T-cell (primary cell): Measurements from ENCODE around the gene ATP8B3. TPM values are rescaled to one million over a fixed set of nuclear protein-coding genes. Genes with fewer than 3 reads are reported as not detected.

ENCODE experiments used
- ATAC-seq, 4 experiments: fragments of 200-7000 bp in 3 of 4; fragments of 150-1000 bp in 1 of 4; cut with Tn5 transposase; replicated peaks in 1 of 4; 1 replicate in 3 of 4; 2 replicates in 1 of 4; pipeline ENCODE4 v1.10.0; 2021; ENCODE audit warnings: moderate library complexity in 3 of 4, mild to moderate bottlenecking in 2 of 4, moderate number of reproducible peaks in 1 of 4
- CTCF ChIA-PET, 2 donors: fragments of 300-600 bp; sonication (Branson Sonifier 250); formaldehyde crosslinking; loops; one replicate each; lab custom pipeline; 2022; ENCODE audit warnings: antibody characterized with exemption in 2 of 2; lab: Charles Lee
- POLR2A ChIA-PET, 2 donors: fragments of 300-600 bp; sonication (Branson Sonifier 250); formaldehyde crosslinking; loops; one replicate each; lab custom pipeline; 2022; ENCODE audit warnings: antibody characterized with exemption in 2 of 2; lab: Charles Lee
- DNase-seq, 35 experiments: peaks; one replicate each; pipeline versions ENCODE4 v3.0.0 to v3.0.0-alpha.2; 2013 to 2023
- H3K27ac ChIP-seq: one replicate; pipeline ENCODE4 v1.5.1; 2013; ENCODE audit warnings: low read length
- H3K27me3 ChIP-seq, 2 experiments: replicated peaks in 1 of 2; 1 replicate in 1 of 2; 2 replicates in 1 of 2; pipeline versions ENCODE4 v1.6.1 to v1.7.0; 2013; ENCODE audit warnings: low read length in 1 of 2, mixed read lengths in 1 of 2; ENCODE audit not compliant: control insufficient read depth in 2 of 2, insufficient read depth in 2 of 2; ENCODE audit errors: extremely low read depth in 1 of 2
- H3K36me3 ChIP-seq, 2 donors: 1 replicate in 1 of 2; 2 replicates in 1 of 2; pipeline versions ENCODE4 v1.6.1 to v1.7.0; 2013; ENCODE audit warnings: low read length in 1 of 2; ENCODE audit not compliant: control insufficient read depth in 2 of 2, insufficient read depth in 1 of 2; ENCODE audit errors: extremely low read depth in 1 of 2
- H3K4me1 ChIP-seq, 2 experiments: 1 replicate in 1 of 2; 2 replicates in 1 of 2; pipeline versions ENCODE4 v1.6.1 to v1.7.0; 2013; ENCODE audit warnings: low read length in 2 of 2, mixed read lengths in 1 of 2; ENCODE audit not compliant: insufficient read depth in 2 of 2, control insufficient read depth in 1 of 2; ENCODE audit errors: extremely low read depth in 1 of 2
- H3K4me3 ChIP-seq, 2 donors: 1 replicate in 1 of 2; 2 replicates in 1 of 2; pipeline versions ENCODE4 v1.5.1 to v1.7.0; 2013; ENCODE audit warnings: mild to moderate bottlenecking in 2 of 2, low read length in 1 of 2, moderate library complexity in 1 of 2; ENCODE audit not compliant: control insufficient read depth in 1 of 2; ENCODE audit errors: extremely low read depth in 1 of 2
- H3K9me3 ChIP-seq: 2 replicates; pipeline ENCODE4 v1.7.0; 2013
- H3K27ac Mint-ChIP-seq, 2 donors: one replicate each; pipeline ENCODE4 v1.8.0; 2020 to 2021; ENCODE audit warnings: mild to moderate bottlenecking in 2 of 2, mixed read lengths in 2 of 2
- H3K27me3 Mint-ChIP-seq, 2 donors: one replicate each; pipeline ENCODE4 v1.8.0; 2021 to 2022; ENCODE audit warnings: mixed read lengths in 2 of 2
- H3K36me3 Mint-ChIP-seq: one replicate; pipeline ENCODE4 v1.8.0; 2021; ENCODE audit warnings: mixed read lengths
- H3K4me1 Mint-ChIP-seq, 3 donors: one replicate each; pipeline ENCODE4 v1.8.0; 2020 to 2022; ENCODE audit warnings: mixed read lengths in 3 of 3, mild to moderate bottlenecking in 1 of 3
- H3K4me3 Mint-ChIP-seq, 3 donors: one replicate each; pipeline ENCODE4 v1.8.0; 2020 to 2022; ENCODE audit warnings: mild to moderate bottlenecking in 3 of 3, mixed read lengths in 3 of 3, moderate library complexity in 3 of 3
- H3K9me3 Mint-ChIP-seq, 3 donors: one replicate each; pipeline ENCODE4 v1.8.0; 2020 to 2022; ENCODE audit warnings: mixed read lengths in 3 of 3
- WGBS: methylation state at CpG from one replicate; pipeline ENCODE4 v1.1.5; 2013; ENCODE audit warnings: missing lambda C conversion rate; ENCODE audit not compliant: insufficient coverage; 5-methylcytosine and 5-hydroxymethylcytosine counted together
- total RNA-seq, 35 experiments: library from RNA in 6 of 35; stranded (reverse) in 6 of 35; fragments of 120-200 nt in 1 of 35; gene quantifications; one replicate each; pipeline versions ENCODE4 v1.2.1 to v1.2.4 and lab custom pipeline; 2013 to 2026

ATP8B3 gene
- total RNA-seq, 5 donors from 2014 or later (not counting 1 experiment from before 2014, with no cell fraction given): 3.5 to 5.7 (median 4.0) TPM

- POLR2A ChIA-PET: no interaction called here
- H3K27me3 ChIP-seq: no peaks in the 10 kb centered on the region
- Mint-ChIP-seq H3K36me3 (peaks cover 21% of the 10 kb centered on the region), H3K4me3 (no peak overlapping the region), H3K9me3 (no peaks in the 10 kb centered on the region), H3K27me3 (no peaks in the 10 kb centered on the region), H3K27ac (no peak overlapping the region), H3K4me1 (peaks cover 0 to 2% (median 0%) of the 10 kb centered on the region in 3 donors)
- CTCF ChIA-PET: interaction anchor here in 1 of 2 donors (0.6 kb wide), 1 partner anchor 29 kb away, joined by 3 read pairs; no protein-coding TSS in a partner anchor
- no peaks in the 10 kb centered on the region for H3K9me3 ChIP-seq
- no peak overlapping the region for H3K27ac ChIP-seq
- ATAC-seq (no peak), DNase-seq (no peak)
- 91% methylated on average over 24 of the region's 33 CpGs for WGBS
- peaks cover 0 to 3% of the 10 kb centered on the region in 2 experiments for H3K4me1 ChIP-seq
- peaks cover 38 to 68% of the 10 kb centered on the region in 2 donors for H3K36me3 ChIP-seq
- no peak overlapping the region for H3K4me3 ChIP-seq
Measured at GRCh38 chr19:1818549-1819195, 6.6 kb upstream of the ATP8B3 start.

- Mint-ChIP-seq H3K27me3 (no peaks in the 10 kb centered on the region), H3K9me3 (no peaks in the 10 kb centered on the region), H3K4me1 (peaks cover 5 to 9% (median 7%) of the 10 kb centered on the region in 3 donors), H3K27ac (no peak overlapping the region), H3K4me3 (no peak overlapping the region), H3K36me3 (peaks cover 21% of the 10 kb centered on the region)
- ATAC-seq (no peak), DNase-seq (no peak)
- Histone ChIP-seq H3K9me3 (no peaks in the 10 kb centered on the region), H3K36me3 (peaks cover 31 to 60% of the 10 kb centered on the region in 2 donors), H3K27ac (no peak overlapping the region), H3K27me3 (no peaks in the 10 kb centered on the region), H3K4me3 (no peak overlapping the region), H3K4me1 (peaks cover 0 to 13% of the 10 kb centered on the region in 2 experiments)
- CTCF ChIA-PET: no interaction called here
- 96% methylated on average over 21 of the region's 25 CpGs for WGBS
- POLR2A ChIA-PET: no interaction called here
Measured at GRCh38 chr19:1817553-1818179, 5.6 kb upstream of the ATP8B3 start.

GRCh38 chr19:1816530-1817298 lies 4.6 kb upstream of the ATP8B3 start:
- no peak for ATAC-seq
- Mint-ChIP-seq H3K36me3 (peaks cover 17% of the 10 kb centered on the region), H3K4me3 (no peak overlapping the region), H3K27ac (no peak overlapping the region), H3K4me1 (peaks cover 9 to 12% (median 11%) of the 10 kb centered on the region in 3 donors), H3K9me3 (no peaks in the 10 kb centered on the region), H3K27me3 (no peaks in the 10 kb centered on the region)
- 92% methylated on average over 32 of the region's 36 CpGs for WGBS
- CTCF ChIA-PET: interaction anchor here in 1 of 2 donors (0.7 kb wide), 1 partner anchor 10 kb away, joined by 3 read pairs; no protein-coding TSS in a partner anchor
- Histone ChIP-seq H3K4me1 (peaks cover 0 to 17% of the 10 kb centered on the region in 2 experiments), H3K27me3 (no peaks in the 10 kb centered on the region), H3K4me3 (no peak overlapping the region), H3K36me3 (peaks cover 31 to 51% of the 10 kb centered on the region in 2 donors), H3K9me3 (no peaks in the 10 kb centered on the region), H3K27ac (no peak overlapping the region)
- DNase-seq: no peak
- POLR2A ChIA-PET: no interaction called here

GRCh38 chr19:1815605-1816529 lies 3.8 kb upstream of the ATP8B3 start:
- Histone ChIP-seq H3K36me3 (peaks cover 31 to 50% of the 10 kb centered on the region in 2 donors), H3K27ac (no peak overlapping the region), H3K4me1 (peaks cover 0 to 25% of the 10 kb centered on the region in 2 experiments), H3K4me3 (no peak overlapping the region), H3K9me3 (no peaks in the 10 kb centered on the region), H3K27me3 (no peaks in the 10 kb centered on the region)
- Mint-ChIP-seq H3K9me3 (no peaks in the 10 kb centered on the region), H3K4me1 (peaks cover 11 to 16% (median 12%) of the 10 kb centered on the region in 3 donors), H3K27ac (no peak overlapping the region), H3K36me3 (peaks cover 12% of the 10 kb centered on the region), H3K27me3 (no peaks in the 10 kb centered on the region), H3K4me3 (no peak overlapping the region)
- ATAC-seq (no peak), DNase-seq (no peak)
- 96% methylated on average over 52 of the region's 61 CpGs for WGBS
- CTCF ChIA-PET: no interaction called here
- POLR2A ChIA-PET: no interaction called here

GRCh38 chr19:1814833-1815604 lies 2.9 kb upstream of the ATP8B3 start:
- Mint-ChIP-seq H3K4me3 (no peak overlapping the region), H3K36me3 (peaks cover 8% of the 10 kb centered on the region), H3K27ac (no peak overlapping the region), H3K4me1 (peaks cover 11 to 13% (median 12%) of the 10 kb centered on the region in 3 donors), H3K27me3 (no peaks in the 10 kb centered on the region), H3K9me3 (no peaks in the 10 kb centered on the region)
- Histone ChIP-seq H3K27ac (no peak overlapping the region), H3K9me3 (no peaks in the 10 kb centered on the region), H3K4me1 (peaks cover 0 to 26% of the 10 kb centered on the region in 2 experiments), H3K4me3 (no peak overlapping the region), H3K27me3 (no peaks in the 10 kb centered on the region), H3K36me3 (peaks cover 25 to 42% of the 10 kb centered on the region in 2 donors)
- DNase-seq: no peak
- 92% methylated on average over 14 of the region's 26 CpGs for WGBS
- POLR2A ChIA-PET: no interaction called here
- ATAC-seq: no peak
- CTCF ChIA-PET: interaction anchor here (0.5 to 0.7 kb wide), 3 partner anchors 19 to 978 kb away, joined by 3 to 4 read pairs (median 3); no protein-coding TSS in a partner anchor
